ENCODE measurements around the gene TPCN2.

- TF ChIP-seq CTCF (conservative IDR thresholded peaks at IDR 0.05; ENCODE audit: low read depth, low read length) (no peak), RAD21 (IDR thresholded peaks at IDR 0.05; ENCODE audit: low read length) (no peak), RFX5 (IDR thresholded peaks at IDR 0.05; ENCODE audit: low read depth, low read length) (no peak), CEBPB (IDR thresholded peaks at IDR 0.05; ENCODE audit: low read depth, low read length) (no peak), FOS (IDR thresholded peaks at IDR 0.05; ENCODE audit: low read depth, low read length) (no peak), MAZ (IDR thresholded peaks at IDR 0.05; ENCODE audit: borderline replicate concordance, low read depth, low read length) (no peak), POLR2A (IDR thresholded peaks at IDR 0.05; ENCODE audit: low read depth, low read length) (no peak), MAFK (IDR thresholded peaks at IDR 0.05; ENCODE audit: low read depth, low read length) (no peak), SMC3 (IDR thresholded peaks at IDR 0.05; ENCODE audit: low read depth, low read length) (no peak), RCOR1 (IDR thresholded peaks at IDR 0.05; ENCODE audit: insufficient replicate concordance, low read length) (no peak), ELK1 (IDR thresholded peaks at IDR 0.05; ENCODE audit: borderline replicate concordance, low read depth, low read length) (no peak), MXI1 (IDR thresholded peaks at IDR 0.05; ENCODE audit: borderline replicate concordance, low read depth, low read length) (no peak), BHLHE40 (IDR thresholded peaks at IDR 0.05; ENCODE audit: low read depth, low read length) (no peak)
Measured at GRCh38 chr11:69037074-69037473, 11.7 kb upstream of the TPCN2 start.

All from IMR-90 (cell line).